HepG2 (cell line): ENCODE results near the gene TUBG2. TPM values are rescaled to one million over a fixed set of nuclear protein-coding genes. Genes with fewer than 3 reads are reported as not detected.

Experiments used
- BORCS8-MEF2B ChIP-seq: sonication (generic); formaldehyde crosslinking; IDR thresholded peaks from 2 replicates; pipeline ENCODE4 v1.8.0; 2022; ENCODE audit warnings: mild to moderate bottlenecking, missing genetic modification reagents
- HOXA5 ChIP-seq: sonication (generic); formaldehyde crosslinking; IDR thresholded peaks from 2 replicates; pipeline ENCODE4 v1.4.0; 2020; ENCODE audit warnings: missing genetic modification reagents
- KAT8 ChIP-seq: IDR thresholded peaks from 2 replicates; pipeline ENCODE4 v1.6.1; 2016; ENCODE audit warnings: missing genetic modification reagents, missing compliant biosample characterization
- MAF1 ChIP-seq: sonication (generic); formaldehyde crosslinking; IDR thresholded peaks from 2 replicates; pipeline ENCODE4 v1.5.0; 2020; ENCODE audit warnings: missing genetic modification reagents, borderline replicate concordance
- MAZ ChIP-seq, 2 experiments: sonication (generic) in 1 of 2; formaldehyde crosslinking in 1 of 2; IDR thresholded peaks; 2 replicates each; pipeline versions ENCODE4 v1.5.0 to v1.6.1; 2012 to 2020; ENCODE audit warnings: low read depth in 2 of 2, mild to moderate bottlenecking in 2 of 2, borderline replicate concordance in 1 of 2, improper control_type of control experiment in 1 of 2, low read length in 1 of 2, missing genetic modification reagents in 1 of 2, moderate library complexity in 1 of 2
- MED13 ChIP-seq: sonication (generic); formaldehyde crosslinking; IDR thresholded peaks from 2 replicates; pipeline ENCODE4 v1.5.0; 2020; ENCODE audit warnings: missing genetic modification reagents
- NRL ChIP-seq: sonication (generic); formaldehyde crosslinking; IDR thresholded peaks from 2 replicates; pipeline ENCODE4 v1.5.0; 2020; ENCODE audit warnings: missing genetic modification reagents, mild to moderate bottlenecking, moderate library complexity, borderline replicate concordance
- REL ChIP-seq: sonication (generic); formaldehyde crosslinking; conservative IDR thresholded peaks from 2 replicates; pipeline ENCODE4 v1.8.0; 2022; ENCODE audit warnings: mild to moderate bottlenecking, missing genetic modification reagents, moderate library complexity
- RNF2 ChIP-seq: fragments of 450-650 bp; conservative IDR thresholded peaks from 2 replicates; pipeline ENCODE4 v1.6.1; 2016; ENCODE audit warnings: low read depth
- SAP130 ChIP-seq: IDR thresholded peaks from 2 replicates; pipeline ENCODE4 v1.6.1; 2016; ENCODE audit warnings: low read depth
- SP1 ChIP-seq, 2 experiments: fragments of 450-650 bp in 1 of 2; sonication (generic) in 1 of 2; formaldehyde crosslinking in 1 of 2; IDR thresholded peaks; 2 replicates each; pipeline versions ENCODE4 v1.4.0 to v1.6.1; 2016 to 2020; ENCODE audit warnings: missing genetic modification reagents in 1 of 2
- YEATS4 ChIP-seq: sonication (generic); formaldehyde crosslinking; IDR thresholded peaks from 2 replicates; pipeline ENCODE4 v1.4.0; 2020; ENCODE audit warnings: missing genetic modification reagents, borderline replicate concordance
- ZMYM3 ChIP-seq: sonication (generic); formaldehyde crosslinking; IDR thresholded peaks from 2 replicates; pipeline ENCODE4 v1.5.1; 2020; ENCODE audit warnings: mild to moderate bottlenecking, missing genetic modification reagents
- ZNF329 ChIP-seq: sonication (generic); formaldehyde crosslinking; IDR thresholded peaks from 2 replicates; pipeline ENCODE4 v1.9.0; 2021; ENCODE audit warnings: low read depth, mild to moderate bottlenecking, missing genetic modification reagents
- ZNF451 ChIP-seq: sonication (generic); formaldehyde crosslinking; IDR thresholded peaks from 2 replicates; pipeline ENCODE4 v1.5.0; 2020; ENCODE audit warnings: mild to moderate bottlenecking, missing genetic modification reagents
- ZNF501 ChIP-seq: sonication (generic); formaldehyde crosslinking; IDR thresholded peaks from 2 replicates; pipeline ENCODE4 v1.5.1; 2020; ENCODE audit warnings: mild to moderate bottlenecking, moderate library complexity, missing genetic modification reagents
- ZNF570 ChIP-seq: sonication (generic); formaldehyde crosslinking; IDR thresholded peaks from 2 replicates; pipeline ENCODE4 v1.4.0; 2020; ENCODE audit warnings: mild to moderate bottlenecking, missing genetic modification reagents, borderline replicate concordance
- ZNF709 ChIP-seq: sonication (generic); formaldehyde crosslinking; IDR thresholded peaks from 2 replicates; pipeline ENCODE4 v1.5.0; 2020; ENCODE audit warnings: mild to moderate bottlenecking, missing genetic modification reagents
- ZNF747 ChIP-seq: sonication (generic); formaldehyde crosslinking; IDR thresholded peaks from 2 replicates; pipeline ENCODE4 v1.8.1; 2023; ENCODE audit warnings: missing genetic modification reagents, mild to moderate bottlenecking, borderline replicate concordance
- ZNF768 ChIP-seq: sonication (generic); formaldehyde crosslinking; IDR thresholded peaks from 2 replicates; pipeline ENCODE4 v1.4.0; 2020; ENCODE audit warnings: missing genetic modification reagents
- polyA plus RNA-seq, 8 experiments: library from polyadenylated mRNA; depleted of rRNA in 3 of 8; stranded (reverse) in 7 of 8; unstranded in 1 of 8; fragments of >200 nt; fragmentation: Illumina TruSeq in 4 of 8; extraction: Trizol in 4 of 8; gene quantifications; 2 replicates each; pipeline versions ENCODE4 v1.2.1 to v1.2.3, GENCODE V29; 2011 to 2016; ENCODE audit warnings: low read depth in 4 of 8, missing spikeins in 1 of 8, mixed read lengths in 1 of 8; ENCODE audit not compliant: insufficient read depth in 1 of 8
- total RNA-seq, 5 experiments: library from RNA; depleted of rRNA; stranded (reverse); fragments of >200 nt; fragmentation: Illumina TruSeq; extraction: Trizol; gene quantifications; 2 replicates each; pipeline ENCODE4 v1.2.3, GENCODE V29; 2016; ENCODE audit warnings: low read depth in 1 of 5
- TF ChIP-seq, protein P1 (sequence below): sonication (generic); formaldehyde crosslinking; IDR thresholded peaks from 2 replicates; pipeline ENCODE4; 2020; ENCODE audit warnings: missing genetic modification reagents, mild to moderate bottlenecking, borderline replicate concordance
- TF ChIP-seq, protein P2 (sequence below): sonication (generic); formaldehyde crosslinking; IDR thresholded peaks from 2 replicates; pipeline ENCODE4 v1.5.0; 2020; ENCODE audit warnings: mild to moderate bottlenecking, missing genetic modification reagents
- TF ChIP-seq, protein P3 (sequence below): sonication (generic); formaldehyde crosslinking; IDR thresholded peaks from 2 replicates; pipeline ENCODE4 v1.4.0; 2020; ENCODE audit warnings: missing genetic modification reagents

The TUBG2 gene
- total and polyA plus RNA-seq, 2 of the 13 experiments (the other 11 are each of a cell fraction or from before 2014, with no cell fraction given), result 16.0 to 42.3 TPM

DNA sequence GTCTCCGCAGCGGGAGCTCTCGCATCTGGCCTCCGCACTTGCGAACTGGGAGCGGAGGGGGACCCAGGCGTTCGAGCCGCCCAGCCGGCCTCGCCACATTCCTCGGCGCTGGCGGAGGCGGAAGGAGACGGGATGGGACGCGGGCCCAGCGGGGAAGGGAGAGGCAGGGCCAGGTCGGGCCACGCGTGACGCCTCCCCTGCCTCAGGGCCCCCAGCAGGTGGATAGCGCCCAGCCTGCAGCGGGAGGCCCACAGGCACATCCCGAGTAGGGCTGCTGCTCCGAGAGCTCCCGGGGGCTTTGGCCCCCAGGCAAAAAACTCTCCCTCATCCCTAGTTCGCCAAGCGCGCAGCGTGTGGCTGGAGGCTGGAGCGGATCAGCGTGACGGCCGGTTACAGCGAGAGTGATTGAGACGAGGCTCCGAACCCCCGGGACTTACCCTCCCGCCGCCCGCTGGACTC, 16.9 kb downstream of the TUBG2 start (continued):
- TF ChIP-seq MAZ (IDR thresholded peaks at IDR 0.05; ENCODE audit: borderline replicate concordance, low read depth, low read length) (no peak), MAZ (CRISPR knock-in tag; IDR thresholded peaks at IDR 0.05; ENCODE audit: low read depth) (peak; percentile 45), ZNF747 (0 out of 2 replicates have a peak, but pooled peaks have one; percentile 56), ZNF329 (CRISPR knock-in tag) (0 out of 2 replicates have a peak, but pooled peaks have one; percentile 20), ZNF768 (CRISPR knock-in tag) (no peak; the same call in 1 of the 2 replicates), SAP130 (CRISPR knock-in tag) (peak; percentile 44), ZNF570 (no peak), RNF2 (no peak; the same call in 1 of the 2 replicates), KAT8 (CRISPR knock-in tag) (peak; percentile 10; the same call in 1 of the 2 replicates), MAF1 (CRISPR knock-in tag) (no peak), REL (no peak), SP1 (IDR thresholded peaks at IDR 0.05) (no peak), SP1 (CRISPR knock-in tag; IDR thresholded peaks at IDR 0.05) (peak; percentile 14; the same call in 1 of the 2 replicates), ZNF709 (0 out of 2 replicates have a peak, but pooled peaks have one; percentile 21), BORCS8-MEF2B (CRISPR knock-in tag) (peak; percentile 18; the same call in 1 of the 2 replicates), ZMYM3 (CRISPR knock-in tag) (0 out of 2 replicates have a peak, but pooled peaks have one; percentile 5), ZNF451 (CRISPR knock-in tag) (peak; percentile 47; the same call in 1 of the 2 replicates), YEATS4 (peak; percentile 63; the same call in 1 of the 2 replicates), NRL (CRISPR knock-in tag) (peak; percentile 3), HOXA5 (CRISPR knock-in tag) (no peak), MED13 (CRISPR knock-in tag) (0 out of 2 replicates have a peak, but pooled peaks have one; percentile 27), ZNF501 (CRISPR knock-in tag) (peak; percentile 73; the same call in 1 of the 2 replicates)
- TF ChIP-seq, protein P1, sequence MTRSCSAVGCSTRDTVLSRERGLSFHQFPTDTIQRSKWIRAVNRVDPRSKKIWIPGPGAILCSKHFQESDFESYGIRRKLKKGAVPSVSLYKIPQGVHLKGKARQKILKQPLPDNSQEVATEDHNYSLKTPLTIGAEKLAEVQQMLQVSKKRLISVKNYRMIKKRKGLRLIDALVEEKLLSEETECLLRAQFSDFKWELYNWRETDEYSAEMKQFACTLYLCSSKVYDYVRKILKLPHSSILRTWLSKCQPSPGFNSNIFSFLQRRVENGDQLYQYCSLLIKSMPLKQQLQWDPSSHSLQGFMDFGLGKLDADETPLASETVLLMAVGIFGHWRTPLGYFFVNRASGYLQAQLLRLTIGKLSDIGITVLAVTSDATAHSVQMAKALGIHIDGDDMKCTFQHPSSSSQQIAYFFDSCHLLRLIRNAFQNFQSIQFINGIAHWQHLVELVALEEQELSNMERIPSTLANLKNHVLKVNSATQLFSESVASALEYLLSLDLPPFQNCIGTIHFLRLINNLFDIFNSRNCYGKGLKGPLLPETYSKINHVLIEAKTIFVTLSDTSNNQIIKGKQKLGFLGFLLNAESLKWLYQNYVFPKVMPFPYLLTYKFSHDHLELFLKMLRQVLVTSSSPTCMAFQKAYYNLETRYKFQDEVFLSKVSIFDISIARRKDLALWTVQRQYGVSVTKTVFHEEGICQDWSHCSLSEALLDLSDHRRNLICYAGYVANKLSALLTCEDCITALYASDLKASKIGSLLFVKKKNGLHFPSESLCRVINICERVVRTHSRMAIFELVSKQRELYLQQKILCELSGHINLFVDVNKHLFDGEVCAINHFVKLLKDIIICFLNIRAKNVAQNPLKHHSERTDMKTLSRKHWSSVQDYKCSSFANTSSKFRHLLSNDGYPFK (CRISPR knock-in tag), result peak; percentile 38
- TF ChIP-seq, protein P2, sequence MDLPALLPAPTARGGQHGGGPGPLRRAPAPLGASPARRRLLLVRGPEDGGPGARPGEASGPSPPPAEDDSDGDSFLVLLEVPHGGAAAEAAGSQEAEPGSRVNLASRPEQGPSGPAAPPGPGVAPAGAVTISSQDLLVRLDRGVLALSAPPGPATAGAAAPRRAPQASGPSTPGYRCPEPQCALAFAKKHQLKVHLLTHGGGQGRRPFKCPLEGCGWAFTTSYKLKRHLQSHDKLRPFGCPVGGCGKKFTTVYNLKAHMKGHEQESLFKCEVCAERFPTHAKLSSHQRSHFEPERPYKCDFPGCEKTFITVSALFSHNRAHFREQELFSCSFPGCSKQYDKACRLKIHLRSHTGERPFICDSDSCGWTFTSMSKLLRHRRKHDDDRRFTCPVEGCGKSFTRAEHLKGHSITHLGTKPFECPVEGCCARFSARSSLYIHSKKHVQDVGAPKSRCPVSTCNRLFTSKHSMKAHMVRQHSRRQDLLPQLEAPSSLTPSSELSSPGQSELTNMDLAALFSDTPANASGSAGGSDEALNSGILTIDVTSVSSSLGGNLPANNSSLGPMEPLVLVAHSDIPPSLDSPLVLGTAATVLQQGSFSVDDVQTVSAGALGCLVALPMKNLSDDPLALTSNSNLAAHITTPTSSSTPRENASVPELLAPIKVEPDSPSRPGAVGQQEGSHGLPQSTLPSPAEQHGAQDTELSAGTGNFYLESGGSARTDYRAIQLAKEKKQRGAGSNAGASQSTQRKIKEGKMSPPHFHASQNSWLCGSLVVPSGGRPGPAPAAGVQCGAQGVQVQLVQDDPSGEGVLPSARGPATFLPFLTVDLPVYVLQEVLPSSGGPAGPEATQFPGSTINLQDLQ (CRISPR knock-in tag), result 0 out of 2 replicates have a peak, but pooled peaks have one; percentile 70
- TF ChIP-seq, protein P3, sequence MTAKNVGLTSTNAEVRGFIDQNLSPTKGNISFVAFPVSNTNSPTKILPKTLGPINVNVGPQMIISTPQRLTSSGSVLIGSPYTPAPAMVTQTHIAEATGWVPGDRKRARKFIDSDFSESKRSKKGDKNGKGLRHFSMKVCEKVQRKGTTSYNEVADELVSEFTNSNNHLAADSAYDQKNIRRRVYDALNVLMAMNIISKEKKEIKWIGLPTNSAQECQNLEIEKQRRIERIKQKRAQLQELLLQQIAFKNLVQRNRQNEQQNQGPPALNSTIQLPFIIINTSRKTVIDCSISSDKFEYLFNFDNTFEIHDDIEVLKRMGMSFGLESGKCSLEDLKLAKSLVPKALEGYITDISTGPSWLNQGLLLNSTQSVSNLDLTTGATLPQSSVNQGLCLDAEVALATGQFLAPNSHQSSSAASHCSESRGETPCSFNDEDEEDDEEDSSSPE, result peak; percentile 11; the same call in 1 of the 2 replicates
